H1 (cell line): ENCODE measurements around the gene PRR36. TPM values are rescaled to one million over a fixed set of nuclear protein-coding genes. Genes with fewer than 3 reads are reported as not detected.

Experiments used
- EGR1 ChIP-seq: IDR thresholded peaks from 2 replicates; pipeline ENCODE4 v1.6.1; 2011; ENCODE audit warnings: low read depth, low read length, borderline replicate concordance
- RNF2 ChIP-seq: fragments of 200-900, 300-1000 bp; sonication (generic); IDR thresholded peaks from 2 replicates; pipeline ENCODE4 v1.7.1; 2016; ENCODE audit warnings: borderline replicate concordance, low read depth, mild to moderate bottlenecking, antibody characterized with exemption, low read length; ENCODE audit not compliant: poor library complexity, severe bottlenecking; ENCODE audit errors: missing control alignments
- polyA plus RNA-seq, 7 experiments: library from polyadenylated mRNA; depleted of rRNA in 3 of 7; stranded (reverse) in 5 of 7; unstranded in 2 of 7; fragments of >200 nt in 5 of 7; fragments of 200-250 nt in 2 of 7; gene quantifications; 1 replicate in 5 of 7; 2 replicates in 1 of 7; 4 replicates in 1 of 7; pipeline versions ENCODE4 v1.2.1 to v1.2.3, GENCODE V29; 2011 to 2013; ENCODE audit warnings: missing spikeins in 2 of 7, mixed read lengths in 2 of 7
- total RNA-seq: library from RNA; stranded (reverse); fragmentation: NEBNext Ultra II Directional; extraction: Animal tissue kit (Norgen Biotek cat#: 25700); gene quantifications from 2 replicates; pipeline ENCODE4 v1.2.1, GENCODE V29; 2021
- TF ChIP-seq, protein P1 (sequence below): IDR thresholded peaks from 2 replicates; pipeline ENCODE4 v1.6.1; 2012; ENCODE audit warnings: inconsistent platforms

Gene PRR36
- total and polyA plus RNA-seq, 2 of the 8 experiments (the other 6 are each of a cell fraction or from before 2014, with no cell fraction given), result 1.6 to 23.9 TPM

DNA sequence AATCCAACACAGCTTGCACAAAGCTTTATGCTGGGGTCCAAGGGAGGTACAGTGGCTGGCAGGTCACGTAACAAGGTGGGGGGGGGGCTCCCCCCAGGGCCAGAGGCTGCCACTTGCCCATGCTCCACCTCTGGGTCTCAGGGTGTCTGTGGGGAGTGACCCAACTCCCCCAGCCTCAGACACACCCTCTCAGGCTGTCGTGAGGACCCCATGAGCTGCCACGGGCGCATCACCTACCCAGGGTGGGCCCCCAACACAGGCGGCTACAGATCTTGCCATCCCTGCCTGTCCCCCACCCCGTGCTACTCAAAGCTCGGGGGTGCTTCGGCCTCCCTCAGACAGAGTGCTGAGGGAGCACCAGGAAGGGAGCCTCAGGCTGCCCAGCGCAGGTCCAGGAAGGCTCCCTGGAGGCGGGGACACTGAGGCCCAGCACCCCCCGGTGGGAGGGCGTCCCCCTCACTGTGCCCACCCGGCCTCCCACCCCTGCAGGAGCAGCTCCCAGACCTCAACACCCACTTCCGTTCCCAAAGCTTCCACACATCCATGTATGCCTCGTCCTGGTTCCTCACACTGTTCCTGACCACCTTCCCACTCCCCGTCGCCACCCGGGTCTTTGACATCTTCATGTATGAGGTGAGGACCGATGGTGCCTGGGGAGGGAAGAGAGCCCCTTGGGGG is 23.1 kb downstream of the PRR36 start (continued):
- TF ChIP-seq, protein P1, sequence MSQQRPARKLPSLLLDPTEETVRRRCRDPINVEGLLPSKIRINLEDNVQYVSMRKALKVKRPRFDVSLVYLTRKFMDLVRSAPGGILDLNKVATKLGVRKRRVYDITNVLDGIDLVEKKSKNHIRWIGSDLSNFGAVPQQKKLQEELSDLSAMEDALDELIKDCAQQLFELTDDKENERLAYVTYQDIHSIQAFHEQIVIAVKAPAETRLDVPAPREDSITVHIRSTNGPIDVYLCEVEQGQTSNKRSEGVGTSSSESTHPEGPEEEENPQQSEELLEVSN, result no peak
- TF ChIP-seq RNF2, result no peak
- no peak for TF ChIP-seq EGR1
